CD4-positive, alpha-beta T cell treated with Interleukin-10 for 1 hour (primary cell): ENCODE results near the gene BECN2.
"Not testable (repeated sequence)": the region's sequence is repeated elsewhere in the genome, so short reads cannot be mapped to it uniquely, and the experiment has no call there.

ENCODE experiments used
- DNase-seq: peaks from one replicate; pipeline ENCODE4 v3.0.0-alpha.2; 2020

The BECN2 gene

DNA sequence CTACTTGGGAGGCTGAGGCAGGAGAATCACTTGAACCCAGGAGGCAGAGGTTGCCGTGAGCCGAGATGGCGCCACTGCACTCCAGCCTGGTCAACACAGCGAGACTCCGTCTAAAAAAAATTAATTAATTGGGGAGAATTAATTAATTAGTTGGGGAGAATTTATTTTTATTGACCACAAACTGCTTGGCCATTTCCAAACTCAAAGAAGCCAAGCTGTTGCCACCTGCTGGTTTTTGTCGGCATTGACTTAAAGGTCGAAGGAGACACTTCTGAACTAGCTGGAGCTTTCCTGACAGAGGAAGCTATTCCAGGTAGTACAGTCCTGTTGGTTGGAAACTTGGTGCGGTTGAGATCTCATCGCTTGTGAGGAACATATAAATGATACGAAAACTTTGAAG is 28.2 kb downstream of the BECN2 start:
- DNase-seq = peak; percentile 3

DNA sequence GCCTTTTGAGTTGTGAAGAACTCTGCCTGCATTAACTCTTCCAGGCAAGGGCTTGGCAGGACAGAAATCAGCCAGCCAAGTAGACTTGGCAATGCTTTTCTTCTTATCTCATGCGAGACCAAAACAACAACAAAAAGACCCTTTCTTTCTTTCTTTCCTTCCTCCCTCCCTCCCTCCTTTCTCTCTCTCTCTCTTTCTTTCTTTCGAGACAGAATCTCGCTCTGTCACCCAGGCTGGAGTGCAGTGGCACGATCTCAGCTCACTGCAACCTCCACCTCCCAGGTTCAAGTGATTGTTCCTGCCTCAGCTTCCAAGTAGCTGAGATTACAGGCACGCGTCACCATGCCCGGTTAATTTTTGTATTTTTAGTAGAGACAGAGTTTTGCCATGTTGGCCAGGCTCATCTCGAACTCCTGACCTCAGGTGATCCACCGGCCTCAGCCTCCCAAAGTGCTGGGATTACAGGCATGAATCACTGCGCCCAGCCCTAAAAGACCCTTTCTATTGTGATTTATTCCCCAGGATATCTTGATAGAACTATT is 30.9 kb downstream of the BECN2 start:
- DNase-seq = not testable (repeated sequence)

DNA sequence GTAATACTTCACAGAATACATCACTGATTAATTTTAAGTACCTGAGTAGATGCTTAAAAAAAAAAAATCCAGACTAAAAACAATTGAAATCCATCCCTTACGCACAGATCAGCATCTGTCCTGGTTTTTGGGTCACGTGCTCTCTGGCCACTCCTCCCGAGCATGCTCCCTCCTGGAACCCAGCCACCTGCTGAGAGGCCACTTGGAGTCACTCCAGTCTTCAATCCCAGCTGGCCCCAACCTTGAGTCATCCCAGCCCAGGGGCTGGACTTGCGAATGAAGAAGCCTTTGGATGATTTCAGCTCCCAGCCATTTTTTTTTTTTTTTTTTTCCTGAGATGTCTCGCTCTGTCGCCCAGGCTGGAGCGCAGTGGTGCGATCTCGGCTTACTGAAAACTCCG is 32.5 kb downstream of the BECN2 start:
- no peak for DNase-seq

DNA sequence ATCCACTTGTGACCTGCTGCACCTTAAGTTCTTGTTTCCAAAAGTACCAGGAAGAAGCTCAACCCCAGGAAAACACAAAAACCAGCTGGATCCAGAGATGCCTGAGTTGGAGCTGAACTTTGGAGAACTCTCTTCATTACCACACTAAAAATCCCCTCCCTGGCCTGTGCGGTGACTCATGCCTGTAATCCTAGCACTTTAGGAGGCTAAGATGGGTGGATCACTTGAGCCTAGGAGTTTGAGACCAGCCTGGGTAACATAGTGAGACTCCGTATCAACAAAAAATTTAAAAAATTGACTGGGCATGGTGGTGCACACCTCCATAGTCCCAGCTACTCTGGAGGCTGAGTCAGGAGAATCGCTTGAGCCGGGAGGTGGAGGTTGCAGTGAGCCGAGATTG is 35.2 kb downstream of the BECN2 start:
- no peak for DNase-seq

DNA sequence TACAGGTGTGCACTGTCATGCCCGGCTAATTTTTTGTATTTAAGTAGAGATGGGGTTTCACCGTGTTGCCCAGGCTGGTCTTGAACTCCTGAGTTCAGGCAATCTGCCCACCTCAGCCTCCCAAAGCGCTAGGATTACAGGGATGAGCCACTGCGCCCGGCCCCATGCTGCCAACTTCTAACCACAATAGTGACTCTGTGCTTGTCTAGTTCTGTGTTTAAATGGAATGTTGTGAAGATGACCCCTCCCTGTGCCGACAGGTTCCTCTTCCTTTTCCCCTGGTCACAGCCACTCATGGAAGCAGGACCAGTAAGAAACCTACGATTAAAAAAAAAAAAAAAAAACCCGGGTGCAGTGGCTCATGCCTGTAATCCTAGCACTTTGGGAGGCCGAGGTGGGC is 36.6 kb downstream of the BECN2 start:
- no peak for DNase-seq

DNA sequence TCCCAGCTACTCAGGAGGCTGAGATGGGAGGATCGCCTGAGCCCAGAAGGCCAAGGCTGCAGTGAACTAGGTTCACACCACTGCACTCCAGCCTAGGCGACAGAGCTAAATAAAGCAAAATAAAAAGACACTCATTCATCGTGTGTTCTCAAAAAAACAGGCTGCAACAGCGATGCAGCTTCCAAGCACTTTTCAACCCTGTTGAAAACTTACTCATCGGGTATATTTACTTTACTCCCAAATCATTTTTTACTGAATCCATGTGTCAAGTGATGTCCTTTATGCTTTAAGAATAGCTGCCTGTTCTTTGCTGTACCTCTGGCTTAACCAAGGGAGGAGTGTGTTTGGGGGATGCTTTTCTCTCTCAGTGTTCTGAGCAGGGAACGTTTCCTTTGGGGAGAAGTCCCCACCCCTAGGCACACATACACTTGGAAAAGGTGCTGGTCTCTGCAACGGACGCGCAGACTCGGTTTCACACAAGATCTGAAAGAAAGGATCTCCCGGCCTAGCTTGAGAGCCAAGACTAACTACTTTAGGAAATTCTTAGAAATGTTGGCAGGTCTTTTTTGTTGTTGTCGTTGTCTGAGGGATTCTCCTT is 39.9 kb downstream of the BECN2 start:
- no peak for DNase-seq

DNA sequence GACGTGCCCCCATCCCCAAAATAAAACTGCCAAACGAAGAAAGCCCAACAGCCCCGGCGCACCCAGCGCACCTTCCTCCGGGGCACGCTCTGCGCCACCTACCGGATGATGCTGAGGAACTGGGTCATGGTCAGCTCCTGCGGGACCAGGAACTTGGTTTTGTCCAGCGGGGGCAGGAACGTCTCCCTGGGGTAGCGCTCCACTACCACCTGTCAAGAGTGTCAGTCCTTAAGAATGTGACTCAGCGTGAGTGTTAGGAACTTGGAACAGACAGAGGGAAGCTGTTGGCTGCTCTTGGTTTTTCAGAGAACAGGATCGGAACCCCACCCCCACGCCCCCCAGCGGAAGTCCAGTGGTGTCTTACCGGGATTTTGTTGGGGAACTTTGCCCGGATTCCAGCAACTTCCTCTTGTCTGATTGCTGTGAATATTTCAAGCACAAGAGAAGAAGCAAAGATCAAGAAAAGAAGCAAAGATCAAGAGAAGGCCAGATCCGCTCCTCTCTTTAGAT is 40.9 kb downstream of the BECN2 start:
- peak; percentile 42 for DNase-seq

DNA sequence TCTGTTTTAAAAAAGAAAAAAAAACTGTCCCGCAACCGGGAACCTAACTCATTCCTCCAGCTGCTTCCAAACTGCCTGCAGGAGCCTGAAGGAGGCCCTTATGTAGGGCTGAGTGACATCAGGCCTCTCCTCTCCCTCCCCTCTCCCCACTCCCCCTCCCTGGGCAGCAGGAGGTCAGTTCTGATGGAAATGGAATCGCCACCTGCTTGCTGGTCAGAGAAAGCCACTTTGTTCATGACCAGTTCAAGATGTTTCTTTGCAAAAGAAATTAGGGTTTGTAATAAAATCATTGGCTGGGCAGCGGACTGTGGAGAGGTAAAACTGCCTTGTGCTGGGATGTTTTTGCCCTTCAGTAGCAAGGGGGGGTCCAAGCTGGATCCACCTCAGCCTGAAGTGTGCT is 41.5 kb downstream of the BECN2 start, which contains the start of gene MAP1LC3C:
TSS of gene MAP1LC3C (minus strand) at position 73 of the 400 bp plus-strand sequence. CDS start 90 bp downstream, outside the sequence.
- no peak for DNase-seq

DNA sequence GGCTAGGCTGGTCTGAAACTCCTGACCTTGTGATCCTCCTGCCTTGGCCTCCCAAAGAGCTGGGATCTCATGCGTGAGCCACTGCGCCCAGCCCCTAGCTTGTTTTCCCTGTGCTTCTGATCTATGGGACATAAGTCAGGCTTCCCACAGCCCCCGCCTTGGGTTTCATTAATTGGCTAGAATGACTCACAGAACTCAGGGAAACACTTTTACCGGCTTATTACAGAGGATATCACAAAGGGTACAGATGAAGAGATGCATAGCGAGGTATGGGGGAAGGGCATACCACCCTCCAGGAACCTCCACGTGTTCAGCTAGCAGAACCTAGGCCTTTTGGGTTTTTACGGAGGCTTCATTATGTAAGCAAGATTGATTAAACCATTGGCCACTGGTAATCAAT is 42.9 kb downstream of the BECN2 start:
- DNase-seq = no peak

DNA sequence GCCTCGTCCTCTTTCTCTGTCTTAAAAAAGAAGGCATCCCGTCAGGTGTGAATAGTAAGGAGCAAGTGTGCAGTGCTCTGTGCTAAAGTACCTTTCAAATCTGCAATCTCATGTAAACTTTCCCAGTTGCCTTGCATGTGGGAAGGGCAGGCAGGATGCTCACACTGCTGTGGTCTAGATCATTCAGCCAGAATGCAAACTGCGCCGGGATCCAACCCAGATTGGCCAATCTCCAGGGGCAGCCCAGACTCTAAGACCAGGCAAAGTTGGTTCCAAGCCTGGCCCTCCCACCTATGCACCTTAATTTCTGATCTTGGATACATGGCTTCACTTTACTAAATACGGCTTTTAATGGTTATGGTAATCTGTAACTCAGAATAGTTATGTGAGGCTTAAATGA is 44.5 kb downstream of the BECN2 start:
- DNase-seq = no peak

DNA sequence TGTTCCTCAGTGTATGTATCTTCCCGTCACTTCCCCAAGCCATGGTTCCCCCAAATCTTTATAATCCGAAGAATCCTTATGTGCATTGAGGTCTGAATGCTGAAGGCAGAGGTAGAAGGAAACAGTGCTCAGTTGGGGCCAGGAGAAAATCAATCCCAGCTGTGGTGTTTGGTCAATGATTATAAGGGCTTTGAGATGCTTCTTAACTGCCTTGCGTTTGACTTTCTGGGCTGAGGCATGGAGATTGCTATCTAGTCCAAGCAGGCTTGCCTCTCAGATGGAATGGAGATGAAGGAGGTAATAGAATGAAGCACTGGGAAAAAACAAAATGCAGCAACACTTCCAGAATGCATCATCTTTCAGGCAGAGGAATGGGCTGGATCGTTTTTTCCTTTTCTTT is 44.9 kb downstream of the BECN2 start:
- DNase-seq = no peak

DNA sequence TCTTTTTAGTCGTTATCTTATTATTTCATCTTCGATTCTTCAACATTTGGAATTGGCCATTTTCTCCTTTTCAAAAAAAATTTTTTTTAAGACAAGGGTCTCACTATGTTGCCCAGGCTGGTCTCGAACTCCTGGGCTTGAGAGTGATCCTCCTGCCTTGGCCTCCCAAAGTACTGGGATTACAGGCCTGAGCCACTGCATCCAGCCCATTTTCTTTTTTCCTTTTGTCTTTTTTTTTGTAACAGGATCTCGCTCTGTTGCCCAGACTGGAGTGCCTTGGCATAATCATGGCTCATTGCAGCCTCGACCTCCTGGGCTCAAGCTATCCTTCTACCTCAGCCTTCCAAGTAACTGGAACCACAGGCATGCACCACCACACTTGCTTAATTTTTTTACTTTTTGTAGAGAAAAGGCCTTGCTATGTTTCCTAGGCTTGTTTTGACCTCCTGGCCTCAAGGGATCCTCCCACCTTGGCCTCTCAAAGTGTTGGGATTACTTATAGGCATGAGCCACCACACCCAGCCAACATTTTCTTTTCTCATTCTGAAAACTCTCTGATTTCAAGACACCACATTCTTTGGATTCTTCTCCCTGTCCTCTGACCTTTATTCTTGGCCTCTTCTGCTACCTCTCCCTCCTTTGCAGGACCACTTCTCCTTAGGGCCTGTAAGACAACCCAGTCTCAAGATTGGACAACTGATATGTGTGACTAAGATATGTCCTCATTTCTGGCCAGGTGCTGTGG is 47.4 kb downstream of the BECN2 start:
- no peak for DNase-seq

DNA sequence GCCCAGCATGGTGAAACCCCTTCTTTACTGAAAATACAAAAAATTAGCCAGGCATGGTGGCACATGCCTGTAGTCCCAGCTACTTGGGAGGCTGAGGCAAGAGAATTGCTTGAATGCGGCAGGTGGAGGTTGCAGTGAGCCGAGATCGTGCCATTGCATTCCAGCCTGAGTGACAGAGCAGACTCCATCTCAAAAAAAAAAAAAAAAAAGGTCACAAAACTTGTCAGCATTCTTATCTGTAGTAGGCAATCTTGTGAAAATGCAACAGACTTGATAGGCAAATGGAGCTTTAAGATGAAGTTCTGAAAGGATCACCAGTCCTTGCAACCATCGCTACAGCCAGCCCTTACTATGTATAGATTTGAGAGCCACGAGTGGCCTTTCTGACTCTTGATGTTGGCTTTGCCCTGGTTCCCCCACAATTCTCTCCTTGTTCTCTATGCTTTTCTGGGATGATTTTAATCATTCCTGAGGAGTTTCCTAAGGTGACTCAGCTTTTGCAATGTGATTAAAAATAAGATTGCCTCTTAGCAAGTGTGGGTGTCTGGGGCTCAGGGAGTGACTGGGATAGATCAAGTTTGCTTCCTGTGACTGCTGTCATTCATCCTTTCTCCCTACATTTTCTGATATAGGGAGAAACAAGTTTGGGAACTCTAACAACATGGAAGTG is 48.4 kb downstream of the BECN2 start:
- DNase-seq = no peak

DNA sequence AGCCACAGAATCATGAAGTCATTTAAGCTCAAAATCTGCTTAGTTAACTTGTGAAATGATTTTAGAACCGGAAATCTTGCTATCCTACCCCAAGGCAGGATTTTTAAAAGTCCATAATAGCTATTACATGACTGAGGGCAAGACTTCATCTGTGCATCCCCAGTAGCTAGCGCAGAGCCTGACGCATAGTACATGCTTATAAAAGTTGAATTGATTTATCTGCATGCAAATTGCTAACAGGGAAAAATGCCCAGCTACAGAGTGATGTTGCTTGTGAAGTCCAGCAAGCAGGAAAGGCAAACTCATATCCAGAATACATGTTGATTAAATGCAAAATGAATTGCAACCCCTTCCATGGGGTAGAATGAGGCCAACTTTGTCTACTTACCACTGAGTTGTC is 49.4 kb downstream of the BECN2 start:
- no peak for DNase-seq
